Spinal cord (tissue), 10 donors: Measurements from ENCODE around the gene PSMC3IP. TPM values are rescaled to one million over a fixed set of nuclear protein-coding genes. Genes with fewer than 3 reads are reported as not detected.
"Not testable (repeated sequence)": the region's sequence is repeated elsewhere in the genome, so short reads cannot be mapped to it uniquely, and the experiment has no call there.

Experiments
- DNase-seq, 6 donors: peaks; one replicate each; pipeline versions ENCODE4 v3.0.0 to v3.0.0-alpha.2; 2013 to 2015; ENCODE audit warnings: low spot score in 6 of 6, low read depth in 4 of 6
- H3K27ac ChIP-seq: one replicate; pipeline ENCODE4 v1.5.1; 2013; ENCODE audit warnings: low read depth, low read length, control low read depth
- H3K27me3 ChIP-seq: one replicate; pipeline ENCODE4 v1.6.1; 2013; ENCODE audit warnings: low read length; ENCODE audit not compliant: control insufficient read depth, insufficient read depth
- H3K36me3 ChIP-seq: one replicate; pipeline ENCODE4 v1.6.1; 2013; ENCODE audit warnings: low read length; ENCODE audit not compliant: control insufficient read depth, insufficient read depth
- H3K4me1 ChIP-seq: one replicate; pipeline ENCODE4 v1.6.1; 2013; ENCODE audit warnings: low read length; ENCODE audit not compliant: control insufficient read depth, insufficient read depth
- H3K4me3 ChIP-seq: one replicate; pipeline ENCODE4 v1.5.1; 2013; ENCODE audit warnings: low read depth, low read length, control low read depth
- H3K9me3 ChIP-seq: one replicate; pipeline ENCODE4 v1.6.1; 2013; ENCODE audit warnings: low read length; ENCODE audit not compliant: control insufficient read depth, insufficient read depth
- WGBS: methylation state at CpG from one replicate; pipeline ENCODE4 v1.1.5; 2013; ENCODE audit warnings: missing lambda C conversion rate; ENCODE audit not compliant: insufficient coverage; 5-methylcytosine and 5-hydroxymethylcytosine counted together
- long read RNA-seq, 4 donors: transcript quantifications; one replicate each; lab custom pipeline, GENCODE V29; 2026
- polyA plus RNA-seq, 2 donors: library from polyadenylated mRNA; unstranded; fragments of 120-200 nt; gene quantifications; one replicate each; pipeline ENCODE4 v1.2.1, GENCODE V29; 2013; ENCODE audit not compliant: insufficient read length in 2 of 2
- total RNA-seq, 2 donors: library from RNA; depleted of rRNA in 1 of 2; stranded (reverse); fragments of 120-200 nt in 1 of 2; fragments of >200 nt in 1 of 2; gene quantifications; one replicate each; pipeline versions ENCODE4 v1.2.3 to v1.2.4, GENCODE V29; 2013 to 2014
- donor health status: healthy.

Gene PSMC3IP, protein sequence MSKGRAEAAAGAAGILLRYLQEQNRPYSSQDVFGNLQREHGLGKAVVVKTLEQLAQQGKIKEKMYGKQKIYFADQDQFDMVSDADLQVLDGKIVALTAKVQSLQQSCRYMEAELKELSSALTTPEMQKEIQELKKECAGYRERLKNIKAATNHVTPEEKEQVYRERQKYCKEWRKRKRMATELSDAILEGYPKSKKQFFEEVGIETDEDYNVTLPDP
- total RNA-seq (1 to 10 TPM; 5.9 to 10.0 TPM), polyA plus RNA-seq (10 to 100 TPM; 18.3 to 24.1 TPM)
- long read RNA-seq, donor 1, transcript PSMC3IP-202 (8 exons, 1,416 nt), result major isoform, 6 of 34 reads
- long read RNA-seq, donor 1, partial matches to known transcripts, result 9 of 34 reads
- long read RNA-seq, donor 1, other reads (novel, unspliced or antisense), result 17 of 34 reads
- long read RNA-seq, donor 2, partial matches to known transcripts, result 0 of 1 reads
- long read RNA-seq, donor 2, other reads (novel, unspliced or antisense), result 0 of 1 reads
- long read RNA-seq, donor 3, partial matches to known transcripts, result 0 of 2 reads
- long read RNA-seq, donor 3, other reads (novel, unspliced or antisense), result 0 of 2 reads
- long read RNA-seq, donor 4, transcript PSMC3IP-202 (8 exons, 1,416 nt), result major isoform, 6 of 8 reads
- long read RNA-seq, donor 4, partial matches to known transcripts, result 0 of 8 reads
- long read RNA-seq, donor 4, other reads (novel, unspliced or antisense), result 0 of 8 reads

DNA sequence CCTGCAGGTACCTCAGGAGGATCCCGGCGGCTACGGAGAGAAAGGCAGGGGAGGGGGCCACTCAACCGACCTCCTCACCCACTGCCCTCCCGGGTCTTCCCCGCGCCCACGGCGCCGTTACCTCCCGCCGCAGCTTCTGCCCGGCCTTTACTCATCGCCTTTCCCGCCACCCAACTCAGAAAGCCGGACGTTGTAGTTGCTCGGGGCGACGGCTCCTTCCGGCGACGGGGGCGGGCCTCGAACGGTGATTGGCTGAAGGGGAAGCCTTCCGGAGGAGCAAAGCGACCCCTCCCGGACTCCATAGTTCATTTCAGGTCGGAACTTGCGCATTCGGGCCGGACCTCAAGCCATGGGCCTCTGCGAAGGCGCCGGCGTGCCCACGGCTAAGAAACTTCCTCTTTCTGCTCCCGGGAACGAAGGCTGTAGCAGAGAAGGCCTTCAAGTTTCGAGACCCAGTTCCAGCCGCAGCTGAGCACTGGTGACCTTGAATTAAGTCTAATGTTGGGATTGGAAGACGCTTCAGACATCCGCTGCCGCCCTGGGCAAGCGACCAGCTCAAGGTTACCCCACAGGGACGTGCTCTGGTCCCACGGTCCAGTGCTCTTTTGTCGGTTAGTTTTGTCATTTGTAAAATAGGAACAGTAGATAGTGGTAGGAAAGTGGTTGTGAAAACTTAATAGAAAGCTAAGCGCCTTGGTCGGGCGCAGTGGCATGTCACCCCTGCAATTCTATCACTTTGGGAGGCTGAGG is at the start of gene PSMC3IP:
Gene PSMC3IP (minus strand): TSS at position 198 of the 750 bp plus-strand sequence. CDS start 43 bp downstream, at position 155.
- H3K9me3 ChIP-seq, result no peaks in the 10 kb centered on the region
- peaks cover 61% of the 10 kb centered on the region for H3K36me3 ChIP-seq
- peaks cover 26% of the 10 kb centered on the region for H3K4me1 ChIP-seq
- H3K4me3 ChIP-seq, result peak within 1 kb of the TSS; percentile 88
- H3K27ac ChIP-seq, result peak within 1 kb of the TSS; percentile 92
- DNase-seq, result peak in 5 of 6 donors; percentile 84 to 98 (median 91)
- under 1% methylated on average over 52 of the region's 52 CpGs for WGBS
- H3K27me3 ChIP-seq, result no peaks in the 10 kb centered on the region

- peaks cover under 1% of the 10 kb centered on the region for H3K4me1 ChIP-seq
- no peaks in the 10 kb centered on the region for H3K9me3 ChIP-seq
- no peaks in the 10 kb centered on the region for H3K27me3 ChIP-seq
- DNase-seq, result no peak
- H3K4me3 ChIP-seq, result no peak overlapping the region
- no peaks in the 10 kb centered on the region for H3K36me3 ChIP-seq
- 94% methylated on average over 6 of the region's 7 CpGs for WGBS
- no peak overlapping the region for H3K27ac ChIP-seq
These were observed 46.4 kb upstream of the PSMC3IP start for GRCh38 chr17:42623732-42624596.

DNA sequence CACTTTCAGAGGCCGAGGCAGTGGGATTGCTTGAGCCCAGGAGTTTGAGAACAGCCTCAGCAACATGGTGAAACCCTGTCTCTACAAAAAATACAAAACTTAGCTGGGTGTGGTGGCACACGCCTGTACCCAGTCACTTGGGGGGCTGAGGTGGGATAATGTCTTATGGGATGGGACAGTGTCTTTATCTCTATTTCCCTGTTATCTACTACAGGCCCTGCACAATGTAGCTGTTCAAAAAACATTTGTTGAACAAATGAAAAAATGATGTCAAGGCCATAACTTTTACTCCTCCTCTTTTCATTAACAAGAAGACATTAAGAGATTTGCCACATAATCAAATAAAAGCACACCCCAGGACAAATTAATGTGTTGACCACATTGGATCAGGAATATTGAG is 45.7 kb upstream of the PSMC3IP start:
- no peak for DNase-seq
- H3K27ac ChIP-seq, result no peak overlapping the region
- H3K36me3 ChIP-seq, result no peaks in the 10 kb centered on the region
- no CpG with 5 or more reads among the region's 2 CpGs for WGBS
- no peak overlapping the region for H3K4me3 ChIP-seq
- H3K9me3 ChIP-seq, result no peaks in the 10 kb centered on the region
- H3K27me3 ChIP-seq, result no peaks in the 10 kb centered on the region
- peaks cover 6% of the 10 kb centered on the region for H3K4me1 ChIP-seq

DNA sequence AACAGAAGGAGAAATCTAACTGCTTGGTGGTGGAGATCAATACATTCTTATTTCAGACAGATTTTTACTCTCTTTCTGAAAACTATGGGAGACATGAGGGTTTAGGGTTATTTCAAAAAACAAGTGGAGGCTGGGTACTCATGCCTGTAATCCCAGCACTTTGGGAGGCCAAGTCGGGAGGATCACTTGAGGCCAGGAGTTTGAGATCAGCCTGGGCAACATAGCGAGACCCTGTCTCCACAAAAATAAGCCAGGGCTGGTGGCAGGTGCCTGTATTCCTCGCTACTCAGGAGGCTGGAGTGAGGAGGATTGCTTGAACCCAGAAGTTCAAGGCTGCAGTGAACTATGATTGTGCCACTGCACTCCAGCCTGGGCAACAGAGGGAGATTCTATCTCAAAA is 44.5 kb upstream of the PSMC3IP start:
- H3K9me3 ChIP-seq, H3K36me3 ChIP-seq, H3K27me3 ChIP-seq, H3K27ac ChIP-seq, DNase-seq, H3K4me3 ChIP-seq: not testable (repeated sequence)
- peaks cover 13% of the 10 kb centered on the region for H3K4me1 ChIP-seq
- whole genome bisulfite sequencing, result 89% methylated on average over 2 of the region's 3 CpGs

- Histone ChIP-seq H3K27me3 (no peaks in the 10 kb centered on the region), H3K4me1 (peaks cover 13% of the 10 kb centered on the region), H3K4me3 (no peak overlapping the region), H3K27ac (no peak overlapping the region), H3K9me3 (no peaks in the 10 kb centered on the region), H3K36me3 (peaks cover 18% of the 10 kb centered on the region)
- peak in 2 of 6 donors; percentile 27 to 34 for DNase-seq
- 58% methylated on average over 6 of the region's 9 CpGs for WGBS
These were observed 41.1 kb upstream of the PSMC3IP start for GRCh38 chr17:42618442-42619150.

DNA sequence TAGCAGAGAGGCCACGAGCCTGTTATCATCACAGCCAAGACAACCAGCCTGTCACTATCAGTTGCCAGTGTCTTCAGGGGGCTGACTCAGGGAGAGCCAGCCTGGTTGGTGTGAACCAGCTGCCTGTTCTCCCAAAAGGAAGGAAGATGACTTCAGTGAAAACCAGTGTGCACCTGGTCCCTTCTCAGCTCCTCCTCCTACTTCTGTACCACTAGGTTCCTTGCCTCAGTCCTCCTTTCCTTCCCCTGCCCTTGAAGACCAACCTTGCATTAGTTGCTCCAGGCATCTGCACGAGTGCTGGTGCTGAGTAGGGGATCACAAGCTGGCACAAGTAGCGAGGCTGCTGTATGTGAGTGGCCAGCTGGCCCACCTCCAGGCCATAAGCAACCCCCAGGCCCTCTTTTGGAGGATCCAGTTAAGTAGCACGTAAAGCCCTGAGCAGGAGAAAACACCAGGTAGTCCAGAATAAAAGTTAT is 40.5 kb upstream of the PSMC3IP start:
- no peaks in the 10 kb centered on the region for H3K9me3 ChIP-seq
- H3K36me3 ChIP-seq, result peaks cover 24% of the 10 kb centered on the region
- H3K4me1 ChIP-seq, result peaks cover 13% of the 10 kb centered on the region
- peak in 2 of 6 donors; percentile 5 to 9 for DNase-seq
- no peak overlapping the region for H3K27ac ChIP-seq
- no peak overlapping the region for H3K4me3 ChIP-seq
- WGBS, result 60% methylated on average over 1 of the region's 4 CpGs
- H3K27me3 ChIP-seq, result no peaks in the 10 kb centered on the region

DNA sequence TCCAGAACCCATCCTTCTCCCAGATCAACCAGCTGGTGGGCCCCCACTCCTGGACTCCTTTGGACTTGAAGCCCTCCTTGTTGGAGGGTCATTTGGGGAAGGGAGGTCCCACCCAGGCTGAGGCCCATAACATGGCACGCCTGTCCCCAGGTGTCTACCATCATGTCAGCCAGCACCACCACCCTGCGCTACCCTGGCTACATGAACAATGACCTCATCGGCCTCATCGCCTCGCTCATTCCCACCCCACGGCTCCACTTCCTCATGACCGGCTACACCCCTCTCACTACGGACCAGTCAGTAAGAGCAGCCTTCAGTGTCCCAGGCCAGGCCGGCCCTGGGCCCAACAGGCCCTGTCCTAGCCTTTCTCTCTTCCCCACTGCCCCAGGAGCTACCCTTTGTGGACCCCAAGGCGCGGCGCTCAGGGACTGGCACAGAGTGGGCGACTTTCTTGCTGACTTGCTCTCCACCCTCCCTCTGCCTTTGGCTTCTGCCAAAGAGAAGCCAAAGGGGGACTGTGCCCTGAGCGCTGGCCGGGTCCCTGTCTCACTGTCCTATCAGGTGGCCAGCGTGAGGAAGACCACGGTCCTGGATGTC is 36.3 kb upstream of the PSMC3IP start:
- no peak overlapping the region for H3K4me3 ChIP-seq
- peaks cover 15% of the 10 kb centered on the region for H3K4me1 ChIP-seq
- H3K27ac ChIP-seq, result no peak overlapping the region
- H3K36me3 ChIP-seq, result peaks cover 39% of the 10 kb centered on the region
- 92% methylated on average over 13 of the region's 17 CpGs for WGBS
- DNase-seq, result no peak
- H3K9me3 ChIP-seq, result no peaks in the 10 kb centered on the region
- H3K27me3 ChIP-seq, result no peaks in the 10 kb centered on the region

- Histone ChIP-seq H3K4me3 (no peak overlapping the region), H3K9me3 (no peaks in the 10 kb centered on the region)
- 100% methylated on average over 1 of the region's 4 CpGs for WGBS
These were observed 34.5 kb upstream of the PSMC3IP start for GRCh38 chr17:42612013-42612412.

More at GRCh38 chr17:42612013-42612412, 34.5 kb upstream of the PSMC3IP start:
- peaks cover 39% of the 10 kb centered on the region for H3K36me3 ChIP-seq
- no peak for DNase-seq
- H3K27ac ChIP-seq, result no peak overlapping the region
- H3K27me3 ChIP-seq, result no peaks in the 10 kb centered on the region
- H3K4me1 ChIP-seq, result peaks cover 12% of the 10 kb centered on the region
